Thymus (tissue), 11 donors: ENCODE results near the gene OTUB2. TPM values are rescaled to one million over a fixed set of nuclear protein-coding genes. Genes with fewer than 3 reads are reported as not detected.

Source experiments
- DNase-seq, 9 donors: peaks; one replicate each; pipeline ENCODE4 v3.0.0-alpha.2; 2013; ENCODE audit warnings: low spot score in 9 of 9, low read depth in 6 of 9, missing footprints in 1 of 9
- H3K27ac ChIP-seq, 2 donors: one replicate each; pipeline ENCODE4 v1.5.1; 2013; ENCODE audit warnings: control low read depth in 1 of 2, low read depth in 1 of 2, low read length in 1 of 2, mild to moderate bottlenecking in 1 of 2, moderate library complexity in 1 of 2
- H3K27me3 ChIP-seq, 2 donors: one replicate each; pipeline ENCODE4 v1.5.1; 2013; ENCODE audit warnings: low read length in 1 of 2; ENCODE audit not compliant: control insufficient read depth in 2 of 2, insufficient read depth in 1 of 2
- H3K36me3 ChIP-seq, 2 donors: one replicate each; pipeline ENCODE4 v1.5.1; 2013; ENCODE audit warnings: low read length in 1 of 2, mild to moderate bottlenecking in 1 of 2, moderate library complexity in 1 of 2; ENCODE audit not compliant: control insufficient read depth in 2 of 2, insufficient read depth in 2 of 2
- H3K4me1 ChIP-seq, 2 donors: one replicate each; pipeline ENCODE4 v1.5.1; 2013; ENCODE audit warnings: low read length in 2 of 2; ENCODE audit not compliant: control insufficient read depth in 2 of 2, insufficient read depth in 2 of 2
- H3K4me3 ChIP-seq, 2 donors: one replicate each; pipeline ENCODE4 v1.5.1; 2013; ENCODE audit warnings: low read length in 2 of 2, control low read depth in 1 of 2, mild to moderate bottlenecking in 1 of 2
- H3K9me3 ChIP-seq, 2 donors: one replicate each; pipeline ENCODE4 v1.5.1; 2013; ENCODE audit warnings: low read length in 1 of 2, mild to moderate bottlenecking in 1 of 2; ENCODE audit not compliant: control insufficient read depth in 2 of 2, insufficient read depth in 1 of 2
- WGBS: extraction: QIAGEN DNeasy Blood & Tissue Kit; methylation state at CpG from one replicate; pipeline ENCODE4 v1.1.7; 2013; 5-methylcytosine and 5-hydroxymethylcytosine counted together
- polyA plus RNA-seq: library from polyadenylated mRNA; stranded (reverse); fragments of 200-250 nt; gene quantifications from one replicate; pipeline ENCODE4 v1.2.3, GENCODE V29; 2013
- total RNA-seq: library from RNA; stranded (reverse); fragments of 120-200 nt; gene quantifications from one replicate; pipeline ENCODE4 v1.2.4, GENCODE V29; 2013
- donor health status: healthy.

OTUB2 gene
- total and polyA plus RNA-seq, 2 donors, result 0.27 to 0.52 TPM

- Histone ChIP-seq H3K27ac (no peak overlapping the region), H3K4me1 (peaks cover 0 to 10% of the 10 kb centered on the region in 2 donors), H3K9me3 (no peaks in the 10 kb centered on the region), H3K36me3 (no peaks in the 10 kb centered on the region), H3K27me3 (peaks cover 0 to 14% of the 10 kb centered on the region in 2 donors), H3K4me3 (no peak overlapping the region)
- no peak for DNase-seq
- 96% methylated on average over 6 of the region's 6 CpGs for WGBS
Measured at GRCh38 chr14:94014382-94014781, 11.8 kb upstream of the OTUB2 start.

- Histone ChIP-seq H3K27ac (no peak overlapping the region), H3K4me1 (peaks cover 0 to 10% of the 10 kb centered on the region in 2 donors), H3K27me3 (peaks cover 0 to 14% of the 10 kb centered on the region in 2 donors), H3K4me3 (no peak overlapping the region), H3K36me3 (no peaks in the 10 kb centered on the region), H3K9me3 (no peaks in the 10 kb centered on the region)
- DNase-seq, result no peak
- 97% methylated on average over 2 of the region's 2 CpGs for WGBS
Measured at GRCh38 chr14:94015223-94015622, 10.9 kb upstream of the OTUB2 start.

GRCh38 chr14:94016446-94016976, 9.6 kb upstream of the OTUB2 start:
- peaks cover 0 to 11% of the 10 kb centered on the region in 2 donors for H3K27me3 ChIP-seq
- WGBS, result 92% methylated on average over 8 of the region's 8 CpGs
- no peaks in the 10 kb centered on the region for H3K36me3 ChIP-seq
- H3K27ac ChIP-seq, result no peak overlapping the region
- DNase-seq, result no peak
- H3K4me1 ChIP-seq, result peaks cover 0 to 4% of the 10 kb centered on the region in 2 donors
- H3K9me3 ChIP-seq, result no peaks in the 10 kb centered on the region
- H3K4me3 ChIP-seq, result no peak overlapping the region

DNA sequence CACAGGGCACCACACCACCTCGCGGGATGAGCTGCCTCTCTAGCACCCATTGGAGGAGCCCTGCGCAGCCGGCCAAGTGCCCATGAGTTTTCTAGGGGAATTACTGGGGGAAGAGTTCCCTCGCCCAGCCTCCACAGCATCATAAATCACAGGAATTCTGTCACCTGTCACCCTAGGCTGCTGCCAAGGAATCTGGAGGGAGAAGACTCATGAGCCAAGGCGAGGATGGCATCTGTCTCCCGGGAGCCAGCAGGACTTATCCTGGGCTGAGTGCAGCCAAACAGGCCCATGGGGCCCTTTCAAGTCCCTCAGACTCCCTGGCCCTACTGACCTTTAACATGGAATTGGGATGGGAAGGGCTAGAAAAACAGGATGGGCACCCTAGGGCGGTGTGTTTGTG, 7.8 kb upstream of the OTUB2 start:
- no peak for DNase-seq
- 81% methylated on average over 8 of the region's 8 CpGs for WGBS
- no peak overlapping the region for H3K27ac ChIP-seq

DNA sequence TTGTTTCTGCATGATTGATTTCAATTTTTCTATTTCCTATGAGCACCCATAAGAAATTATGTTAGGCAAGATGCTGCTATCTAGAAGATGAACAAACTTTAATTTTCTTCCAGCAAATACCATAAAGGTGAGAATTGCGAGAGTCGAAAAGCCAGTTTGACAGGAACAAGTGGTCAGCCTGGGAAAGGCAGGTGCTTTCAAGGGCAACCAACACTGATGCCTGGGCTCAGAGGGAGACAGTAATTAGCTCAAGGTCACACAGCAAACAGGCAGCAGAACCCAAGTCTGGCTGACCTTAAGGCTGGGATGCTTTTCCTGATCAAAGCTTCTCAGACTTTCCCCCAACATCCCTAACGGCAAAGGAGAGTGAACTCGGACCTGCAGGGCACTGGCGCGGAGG, 6.8 kb upstream of the OTUB2 start:
- no peak for DNase-seq
- H3K4me1 ChIP-seq, result no peaks in the 10 kb centered on the region
- no peak overlapping the region for H3K27ac ChIP-seq
- H3K4me3 ChIP-seq, result no peak overlapping the region
- peaks cover 0 to 21% of the 10 kb centered on the region in 2 donors for H3K27me3 ChIP-seq
- H3K36me3 ChIP-seq, result no peaks in the 10 kb centered on the region
- WGBS, result 95% methylated on average over 6 of the region's 6 CpGs
- H3K9me3 ChIP-seq, result no peaks in the 10 kb centered on the region

More for the DNA sequence above, 7.8 kb upstream of the OTUB2 start:
- Histone ChIP-seq H3K4me3 (no peak overlapping the region), H3K27me3 (peaks cover 0 to 20% of the 10 kb centered on the region in 2 donors), H3K36me3 (no peaks in the 10 kb centered on the region), H3K9me3 (no peaks in the 10 kb centered on the region), H3K4me1 (no peaks in the 10 kb centered on the region)

DNA sequence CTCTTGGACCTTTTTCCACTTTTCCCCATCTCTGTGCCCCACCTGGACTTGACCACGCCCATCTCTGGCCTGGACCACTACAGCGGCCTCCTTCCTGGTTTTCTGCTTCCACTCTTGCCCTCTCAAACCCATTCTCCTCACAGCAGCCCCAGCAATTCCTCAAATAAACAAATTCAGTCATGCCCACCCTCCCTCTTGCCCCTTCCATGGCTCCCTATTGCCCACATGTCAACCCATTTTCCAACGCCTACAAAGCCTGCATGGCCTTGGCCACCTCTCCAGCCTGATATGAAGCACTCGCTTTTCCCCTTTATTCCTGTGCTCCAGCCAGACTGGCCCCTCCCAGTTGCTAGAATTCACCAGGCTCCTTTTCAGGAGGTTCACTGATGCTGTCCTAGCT, 5.9 kb upstream of the OTUB2 start:
- DNase-seq, result no peak
- 95% methylated on average over 4 of the region's 4 CpGs for WGBS
- no peaks in the 10 kb centered on the region for H3K4me1 ChIP-seq
- H3K4me3 ChIP-seq, result no peak overlapping the region
- H3K9me3 ChIP-seq, result no peaks in the 10 kb centered on the region
- H3K36me3 ChIP-seq, result no peaks in the 10 kb centered on the region
- H3K27ac ChIP-seq, result no peak overlapping the region
- H3K27me3 ChIP-seq, result peaks cover 0 to 26% of the 10 kb centered on the region in 2 donors

GRCh38 chr14:94021001-94021400, 5.1 kb upstream of the OTUB2 start:
- H3K36me3 ChIP-seq, result no peaks in the 10 kb centered on the region
- no peak overlapping the region for H3K4me3 ChIP-seq
- peaks cover 0 to 30% of the 10 kb centered on the region in 2 donors for H3K27me3 ChIP-seq
- no peaks in the 10 kb centered on the region for H3K4me1 ChIP-seq
- no peaks in the 10 kb centered on the region for H3K9me3 ChIP-seq
- no peak for DNase-seq
- H3K27ac ChIP-seq, result no peak overlapping the region
- 70% methylated on average over 2 of the region's 2 CpGs for WGBS

- Histone ChIP-seq H3K4me1 (no peaks in the 10 kb centered on the region), H3K27me3 (peaks cover 0 to 30% of the 10 kb centered on the region in 2 donors), H3K36me3 (no peaks in the 10 kb centered on the region), H3K4me3 (no peak overlapping the region), H3K27ac (no peak overlapping the region), H3K9me3 (no peaks in the 10 kb centered on the region)
- DNase-seq, result no peak
- WGBS, result 81% methylated on average over 10 of the region's 10 CpGs
Measured at GRCh38 chr14:94021416-94022157, 4.6 kb upstream of the OTUB2 start.

GRCh38 chr14:94022532-94023411, 3.4 kb upstream of the OTUB2 start:
- 92% methylated on average over 10 of the region's 10 CpGs for WGBS
- Histone ChIP-seq H3K27ac (no peak overlapping the region), H3K9me3 (no peaks in the 10 kb centered on the region), H3K4me1 (no peaks in the 10 kb centered on the region), H3K27me3 (peaks cover 0 to 39% of the 10 kb centered on the region in 2 donors), H3K4me3 (no peak overlapping the region), H3K36me3 (no peaks in the 10 kb centered on the region)
- DNase-seq, result no peak
